CD4-positive, alpha-beta T cell treated with Interleukin-12 subunit alpha and Interleukin-12 subunit beta, for 1 hour (primary cell): ENCODE results near the gene TCF7.

Source experiments
- DNase-seq: peaks from one replicate; pipeline ENCODE4 v3.0.0-alpha.2; 2020

The TCF7 gene

DNA sequence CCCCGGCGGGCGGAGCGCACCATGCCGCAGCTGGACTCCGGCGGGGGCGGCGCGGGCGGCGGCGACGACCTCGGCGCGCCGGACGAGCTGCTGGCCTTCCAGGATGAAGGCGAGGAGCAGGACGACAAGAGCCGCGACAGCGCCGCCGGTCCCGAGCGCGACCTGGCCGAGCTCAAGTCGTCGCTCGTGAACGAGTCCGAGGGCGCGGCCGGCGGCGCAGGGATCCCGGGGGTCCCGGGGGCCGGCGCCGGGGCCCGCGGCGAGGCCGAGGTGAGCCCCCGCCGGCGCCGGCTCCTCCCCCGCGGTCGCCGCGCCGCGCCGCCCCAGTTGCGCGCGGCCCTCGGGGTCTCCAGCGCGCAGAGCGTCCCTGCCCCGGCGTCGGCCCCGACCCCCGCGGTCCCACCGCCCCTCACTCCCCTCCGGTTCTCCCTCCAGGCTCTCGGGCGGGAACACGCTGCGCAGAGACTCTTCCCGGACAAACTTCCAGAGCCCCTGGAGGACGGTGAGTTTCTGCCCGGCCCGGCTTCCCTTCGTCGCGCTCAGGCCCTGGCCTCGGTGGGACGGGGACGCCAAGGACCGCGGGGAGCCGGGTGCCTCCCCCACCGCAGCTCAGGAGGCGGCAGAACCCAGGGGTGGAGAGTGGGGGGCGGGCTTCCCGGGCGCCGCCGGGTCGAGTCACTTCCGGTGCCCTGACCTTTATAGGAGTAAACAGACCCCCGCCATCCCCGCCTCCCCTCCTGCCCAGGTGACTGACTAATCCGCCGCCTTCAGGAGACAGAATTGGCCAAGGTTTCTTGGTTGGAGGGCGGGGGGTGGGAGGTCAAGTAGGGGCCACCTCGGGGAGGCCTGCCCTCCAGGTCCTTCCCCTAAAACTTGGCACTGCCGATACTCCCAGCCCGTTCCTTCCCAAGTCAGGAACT, 665 bp downstream of the TCF7 start:
- DNase-seq, result peak; percentile 83

DNA sequence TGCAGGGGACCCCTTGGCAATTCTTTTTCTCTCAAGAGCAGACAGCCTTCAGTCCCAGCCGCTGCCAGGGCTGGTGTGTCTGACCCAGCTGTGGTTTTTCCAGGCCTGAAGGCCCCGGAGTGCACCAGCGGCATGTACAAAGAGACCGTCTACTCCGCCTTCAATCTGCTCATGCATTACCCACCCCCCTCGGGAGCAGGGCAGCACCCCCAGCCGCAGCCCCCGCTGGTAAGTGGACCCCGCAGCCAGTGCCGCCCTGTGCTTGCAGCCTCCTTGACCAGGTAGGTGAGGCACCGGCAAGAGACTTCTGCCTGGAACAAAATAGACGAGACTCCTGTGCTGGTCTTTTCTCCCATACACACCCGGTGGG, 1.3 kb downstream of the TCF7 start:
- DNase-seq, result no peak

DNA sequence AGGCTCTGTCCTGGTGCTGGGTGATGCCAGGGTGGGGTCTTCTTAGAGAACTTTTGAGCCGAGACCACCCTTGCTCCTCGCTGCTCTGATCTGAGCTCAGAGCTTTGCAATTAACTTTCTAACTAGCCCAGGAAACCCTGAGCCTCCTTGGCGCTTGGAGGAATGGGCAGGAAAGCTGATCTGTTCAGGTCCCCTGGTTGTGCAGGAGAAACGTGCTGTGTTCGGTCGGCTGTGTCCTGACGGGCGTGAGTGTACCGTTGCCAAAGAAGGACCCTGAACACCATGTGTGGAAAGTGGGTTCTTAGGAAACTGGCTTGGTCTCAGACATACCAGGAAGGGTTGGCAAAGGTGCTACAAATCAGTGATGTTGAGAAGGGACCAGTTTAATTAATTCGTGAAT, 1.8 kb downstream of the TCF7 start:
- DNase-seq, result no peak

DNA sequence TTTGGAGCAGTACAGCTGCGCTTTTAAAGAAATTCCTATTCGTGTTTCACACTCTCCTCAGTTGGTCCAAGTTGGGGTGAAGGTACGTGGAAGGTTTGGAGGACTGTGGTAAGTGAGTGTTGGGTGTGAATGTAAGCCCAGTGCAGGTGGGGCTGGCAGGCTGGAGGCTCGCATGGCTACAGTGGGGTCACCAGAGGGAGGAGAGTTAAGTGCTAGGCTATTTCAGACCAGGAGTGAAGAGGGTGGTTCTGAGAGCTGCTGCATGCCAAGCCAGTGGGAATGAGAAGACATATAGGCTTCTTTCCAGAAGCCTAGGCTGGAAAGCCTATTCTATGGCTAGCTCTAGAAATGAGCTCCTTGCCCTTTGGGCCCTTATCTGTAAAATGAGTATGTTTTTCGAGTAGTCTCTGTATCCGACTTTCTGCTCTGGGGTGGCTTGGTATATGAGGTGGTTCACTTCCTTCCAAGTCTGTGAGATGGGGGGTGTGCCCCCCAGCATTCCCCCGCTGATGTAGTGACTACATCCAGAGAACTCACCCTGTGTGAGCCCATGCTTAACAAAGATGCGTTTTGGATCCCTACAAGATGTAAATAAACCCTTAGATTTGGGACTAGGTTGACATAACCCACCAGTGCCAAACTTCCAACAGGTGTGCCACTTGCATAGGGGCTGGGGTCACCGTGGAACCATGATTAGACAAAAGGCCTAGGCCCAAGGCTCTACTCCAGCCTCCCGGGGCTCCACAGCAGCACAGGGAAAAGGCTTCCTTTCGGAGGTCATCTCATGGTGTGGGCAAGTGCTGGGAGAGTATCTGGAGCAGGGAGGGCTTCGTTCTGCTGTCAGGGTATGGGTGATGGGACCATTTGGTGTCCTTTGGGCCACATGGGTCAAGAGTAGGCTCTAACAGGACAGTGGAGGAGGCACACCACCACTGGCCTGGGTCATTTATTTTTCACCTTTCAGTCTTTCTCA, 2.6 kb downstream of the TCF7 start:
- DNase-seq, result no peak

DNA sequence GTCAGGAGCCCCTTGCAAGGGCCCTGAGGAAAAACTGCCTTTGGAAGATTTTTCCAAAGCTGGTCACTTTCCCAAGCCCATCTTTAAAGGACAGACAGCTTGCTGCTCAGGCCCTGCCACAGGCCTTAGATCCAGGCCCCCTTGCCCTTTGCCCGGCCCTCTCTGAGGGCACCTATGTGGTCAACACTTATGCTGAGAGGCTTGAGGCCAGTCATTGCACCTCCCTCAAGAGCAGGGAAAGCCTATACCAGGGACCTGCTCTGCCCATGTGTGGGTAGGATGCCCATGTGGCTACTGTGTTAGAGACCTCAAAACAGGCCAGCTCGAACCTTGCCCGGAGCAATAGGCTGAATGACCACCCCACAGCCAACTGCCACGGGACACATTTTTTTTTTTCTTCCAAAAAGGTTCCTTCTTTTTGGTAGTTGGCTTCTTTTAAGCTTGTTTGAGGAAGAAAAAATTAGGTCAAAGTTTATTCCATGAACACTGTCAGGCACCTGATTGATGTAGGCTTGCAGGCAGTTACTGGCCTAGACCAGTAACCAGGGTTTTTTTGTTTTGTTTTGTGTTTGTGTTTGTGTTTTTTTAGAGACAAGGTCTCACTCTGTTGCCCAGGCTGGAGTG, 3.8 kb downstream of the TCF7 start:
- DNase-seq, result no peak

DNA sequence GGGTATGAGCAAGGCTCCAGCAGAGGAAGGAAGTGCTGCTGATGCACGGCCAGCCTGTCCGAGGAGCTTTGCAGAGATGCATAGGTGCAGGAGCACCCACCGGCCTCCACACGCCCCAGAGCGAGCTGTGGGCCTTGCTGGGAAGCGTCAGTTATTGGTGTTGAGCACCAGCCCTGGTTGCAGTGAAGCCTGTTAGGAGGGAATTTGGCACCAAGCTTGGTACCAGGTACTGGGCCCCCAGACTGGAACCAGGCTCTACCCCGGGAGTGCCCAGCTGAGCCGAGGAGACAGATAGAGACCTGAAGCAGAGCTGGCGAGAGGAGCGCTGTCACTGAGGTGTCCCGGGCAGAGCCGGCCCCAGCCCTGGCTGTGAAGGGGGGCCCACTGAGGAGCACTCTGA, 5.2 kb downstream of the TCF7 start:
- no peak for DNase-seq

DNA sequence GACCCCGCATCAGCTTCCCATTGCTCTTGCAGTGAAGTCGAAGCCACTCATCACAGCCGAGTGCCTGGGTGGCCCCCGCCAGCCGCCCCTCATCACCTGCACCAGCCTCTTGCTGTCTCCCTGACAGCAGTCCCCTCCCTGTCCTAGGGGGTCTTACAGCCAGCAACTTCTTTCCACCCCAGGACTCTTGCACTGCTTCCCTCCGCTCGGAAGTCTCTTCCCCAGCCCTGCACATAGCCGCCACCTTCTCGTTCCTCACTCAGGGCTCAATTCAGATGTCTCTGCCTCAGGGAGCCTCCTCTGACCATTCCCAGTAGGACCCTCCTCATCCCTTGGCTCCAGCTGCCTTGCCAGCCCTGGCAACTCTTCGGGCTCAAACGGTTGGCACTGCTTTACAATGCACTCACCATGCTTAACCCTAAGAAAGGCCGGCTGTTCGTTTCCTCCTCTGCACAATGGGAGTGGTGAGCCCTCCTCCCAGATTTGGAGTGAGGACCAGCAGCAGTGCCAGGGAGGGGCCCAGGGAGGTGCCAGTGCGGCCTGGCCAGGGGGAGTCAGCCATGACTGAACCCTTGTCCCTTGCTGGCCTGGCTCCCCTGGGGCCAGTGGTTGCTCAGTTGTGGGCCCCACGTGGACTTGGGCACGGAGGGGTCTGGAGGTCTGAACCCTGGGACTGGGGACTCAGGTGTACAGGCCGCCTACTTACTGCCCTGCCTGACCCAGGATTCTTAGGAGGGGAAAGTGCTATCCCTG, 6.1 kb downstream of the TCF7 start:
- no peak for DNase-seq

DNA sequence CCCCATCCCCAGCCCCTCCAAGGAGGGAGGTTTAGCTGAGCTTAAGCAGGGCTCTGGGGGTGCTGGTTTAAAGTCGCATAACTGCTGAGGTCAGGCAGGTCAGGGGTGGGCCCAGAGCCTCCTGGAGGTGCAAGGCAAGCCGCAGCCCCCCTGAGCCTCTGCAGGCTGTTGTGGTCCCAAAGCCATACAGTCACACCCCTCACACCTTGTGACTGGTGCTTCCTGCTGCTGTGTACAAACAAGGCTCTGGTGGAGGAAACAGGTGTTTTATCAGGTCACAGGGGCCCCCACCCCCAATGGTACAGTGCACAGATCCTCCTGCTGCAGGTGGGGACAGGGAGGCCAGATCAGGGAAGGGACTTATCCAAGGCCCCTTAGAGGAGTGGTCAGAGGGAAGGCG, 8.0 kb downstream of the TCF7 start:
- peak; percentile 74 for DNase-seq

DNA sequence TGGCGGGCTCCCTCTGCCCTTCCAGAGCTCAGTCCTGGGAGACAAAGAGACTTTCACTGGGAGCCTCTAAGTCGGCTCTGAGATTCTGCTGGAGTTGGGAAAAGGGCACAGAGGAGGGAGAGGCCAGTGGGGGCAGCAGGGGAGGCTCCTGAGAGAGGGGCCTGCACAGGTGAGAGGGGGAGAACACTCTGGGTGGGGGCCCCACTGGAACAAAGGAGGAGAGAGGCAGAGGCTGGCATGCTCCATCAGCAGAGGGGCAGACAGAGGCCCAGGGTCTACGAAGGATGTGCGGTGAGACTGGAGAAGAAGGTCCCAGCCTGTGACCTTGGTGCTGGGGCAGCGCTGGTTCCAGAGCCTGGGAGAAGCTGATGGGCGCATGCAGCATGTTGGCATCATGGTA, 8.9 kb downstream of the TCF7 start:
- DNase-seq, result no peak

DNA sequence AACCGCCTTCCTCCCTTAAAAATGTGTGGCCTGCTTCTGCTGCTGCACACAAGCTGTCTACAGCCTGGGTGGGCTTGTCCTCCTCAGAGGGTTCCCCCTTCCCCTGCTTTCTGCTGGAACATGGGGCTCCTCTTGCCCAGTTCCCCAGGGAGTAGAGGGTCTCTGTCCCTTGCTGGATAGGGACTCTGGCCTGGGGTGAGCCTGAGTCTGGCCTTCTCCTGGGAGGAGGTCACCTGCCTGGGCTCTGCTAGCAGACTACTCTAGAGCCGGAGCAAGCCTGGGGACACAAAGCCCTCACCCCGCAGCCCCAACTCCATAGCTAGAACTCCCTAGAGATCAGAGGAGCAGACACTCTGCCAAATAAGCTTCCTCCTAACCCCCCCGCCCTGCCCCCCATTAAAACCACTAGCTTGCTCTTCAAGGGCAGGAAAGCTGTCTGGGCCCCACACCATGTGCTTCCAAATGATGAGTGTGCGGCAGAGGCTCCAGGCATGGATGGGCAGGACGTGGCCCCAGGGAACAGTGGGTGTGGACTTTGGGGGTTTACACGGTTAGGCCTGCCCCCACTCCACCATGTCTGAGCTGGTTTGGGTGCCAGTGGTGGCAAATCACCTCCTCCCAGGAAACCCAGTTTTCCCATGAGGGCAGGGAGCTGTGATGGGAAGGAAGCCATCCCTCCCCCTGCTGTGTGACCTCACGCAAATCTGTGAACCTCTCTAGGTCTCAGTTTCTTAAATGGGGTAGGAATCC, 10.0 kb downstream of the TCF7 start:
- peak; percentile 53 for DNase-seq

DNA sequence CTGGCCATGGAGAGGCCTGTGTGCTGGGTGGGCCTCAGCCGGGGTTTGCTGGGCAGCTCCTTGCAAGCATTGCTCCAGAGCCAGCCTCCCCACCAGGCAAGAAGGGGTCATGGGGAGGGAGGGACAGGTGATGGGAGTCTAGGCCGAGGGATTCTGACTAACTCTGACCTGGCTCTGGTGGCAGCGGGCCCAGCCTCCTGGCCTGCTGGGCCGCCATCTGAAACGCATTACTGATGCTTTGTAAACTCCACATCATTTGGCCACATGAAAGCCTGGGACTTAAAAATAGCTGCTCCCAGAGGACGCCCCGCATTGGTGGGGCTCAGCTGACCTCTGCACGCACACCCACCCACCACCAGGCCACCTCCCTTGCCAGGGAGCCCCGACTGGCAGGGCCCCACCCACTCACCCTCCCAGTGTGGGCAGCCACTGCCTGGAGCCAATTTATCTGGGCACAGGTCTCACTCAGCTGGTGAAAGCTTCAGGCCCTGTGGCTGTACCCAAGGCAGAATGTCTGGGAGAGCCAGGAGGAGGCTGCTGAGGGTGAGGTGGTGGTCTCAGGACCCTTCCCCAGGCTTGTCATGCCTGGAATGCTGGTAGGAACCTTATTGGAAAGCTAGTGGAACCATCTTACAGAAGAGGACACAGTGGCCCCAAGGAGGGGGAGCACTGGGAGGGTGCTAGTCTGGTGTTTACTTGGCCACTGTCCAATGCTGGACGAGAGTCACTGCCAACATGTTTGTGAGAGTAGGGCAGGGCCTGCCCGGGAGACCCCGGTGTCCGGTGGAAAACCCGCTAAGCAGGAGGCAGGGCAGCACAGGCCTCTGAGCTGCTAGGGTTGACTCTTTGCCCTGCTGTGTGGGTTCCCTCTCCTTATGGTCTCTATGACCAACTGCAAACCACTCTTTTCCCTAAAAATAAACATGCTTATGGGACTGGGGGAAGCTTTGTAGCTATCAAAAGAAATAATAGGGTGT, 10.8 kb downstream of the TCF7 start:
- no peak for DNase-seq

DNA sequence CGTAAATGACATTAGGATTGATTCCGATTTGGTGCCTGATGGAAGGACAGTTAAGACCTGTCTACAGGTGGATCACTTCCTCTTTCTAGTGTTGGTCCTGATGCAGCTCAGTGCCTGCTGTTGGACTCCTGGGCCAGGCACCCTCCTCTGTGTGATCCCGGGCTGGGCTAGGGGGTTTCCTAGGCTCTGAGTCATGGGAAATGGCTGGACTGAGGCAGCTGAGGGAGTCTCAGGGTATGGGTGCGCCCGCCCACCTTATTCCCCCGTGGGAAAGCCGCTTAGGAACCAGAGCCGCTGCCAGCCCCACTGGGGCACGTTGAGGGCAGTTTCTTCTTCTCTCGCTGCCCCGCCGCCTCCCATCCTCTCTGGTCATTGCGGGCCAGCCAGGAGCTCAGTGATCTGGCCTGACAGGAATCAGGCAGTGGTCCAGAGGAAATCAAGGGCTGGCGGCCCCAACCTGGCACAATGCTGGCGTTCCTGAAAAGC, 12.9 kb downstream of the TCF7 start:
- peak; percentile 58 for DNase-seq

DNA sequence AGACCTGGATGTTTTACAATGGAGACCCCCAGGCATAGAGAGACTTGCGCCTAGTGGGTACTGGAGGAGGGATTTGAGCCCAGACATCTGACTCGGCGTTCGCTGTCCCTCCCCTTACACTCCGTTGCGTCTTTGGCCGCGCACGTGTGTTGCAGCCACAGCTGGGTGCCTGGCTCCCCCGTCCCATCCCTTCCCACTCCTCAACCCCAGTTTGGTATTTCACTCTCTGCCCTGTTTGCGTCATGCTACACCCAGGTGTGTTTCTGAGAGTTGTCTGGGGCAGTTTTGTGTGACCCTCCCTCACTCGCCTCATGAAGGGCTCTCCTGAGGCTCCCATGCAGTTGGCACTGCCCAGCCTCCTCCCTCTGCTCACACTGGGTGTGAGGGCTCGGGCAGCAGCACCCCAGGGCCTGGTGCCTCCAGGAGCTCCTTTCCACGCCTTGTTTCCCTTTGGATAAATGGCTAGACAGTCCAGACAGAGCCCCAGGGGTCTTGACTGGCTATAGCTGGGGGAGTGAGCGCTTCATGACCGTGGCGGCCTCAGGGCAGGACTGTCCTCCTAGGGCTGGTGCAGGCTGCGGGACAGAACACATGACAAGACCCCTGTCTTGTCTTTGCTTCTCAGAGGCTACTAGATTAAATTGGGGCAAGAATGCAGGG, 13.6 kb downstream of the TCF7 start:
- DNase-seq, result no peak

DNA sequence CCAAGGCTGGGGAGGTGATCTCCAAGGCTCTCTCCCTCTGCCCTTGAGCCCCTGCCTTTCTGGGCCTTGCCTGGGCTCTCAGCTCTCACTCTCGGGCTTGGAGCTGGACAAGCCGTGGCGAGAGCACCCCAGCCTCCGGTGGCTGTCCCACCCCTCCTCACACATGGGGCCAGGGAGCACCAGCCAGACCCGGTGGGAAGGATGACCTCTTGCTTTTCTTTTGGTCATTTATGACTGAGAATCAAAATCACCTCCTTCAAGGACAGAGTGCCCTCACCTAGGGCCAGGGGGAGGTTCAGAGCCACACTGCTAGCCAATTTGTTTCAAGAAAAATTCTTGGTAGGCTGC, 14.1 kb downstream of the TCF7 start:
- no peak for DNase-seq

DNA sequence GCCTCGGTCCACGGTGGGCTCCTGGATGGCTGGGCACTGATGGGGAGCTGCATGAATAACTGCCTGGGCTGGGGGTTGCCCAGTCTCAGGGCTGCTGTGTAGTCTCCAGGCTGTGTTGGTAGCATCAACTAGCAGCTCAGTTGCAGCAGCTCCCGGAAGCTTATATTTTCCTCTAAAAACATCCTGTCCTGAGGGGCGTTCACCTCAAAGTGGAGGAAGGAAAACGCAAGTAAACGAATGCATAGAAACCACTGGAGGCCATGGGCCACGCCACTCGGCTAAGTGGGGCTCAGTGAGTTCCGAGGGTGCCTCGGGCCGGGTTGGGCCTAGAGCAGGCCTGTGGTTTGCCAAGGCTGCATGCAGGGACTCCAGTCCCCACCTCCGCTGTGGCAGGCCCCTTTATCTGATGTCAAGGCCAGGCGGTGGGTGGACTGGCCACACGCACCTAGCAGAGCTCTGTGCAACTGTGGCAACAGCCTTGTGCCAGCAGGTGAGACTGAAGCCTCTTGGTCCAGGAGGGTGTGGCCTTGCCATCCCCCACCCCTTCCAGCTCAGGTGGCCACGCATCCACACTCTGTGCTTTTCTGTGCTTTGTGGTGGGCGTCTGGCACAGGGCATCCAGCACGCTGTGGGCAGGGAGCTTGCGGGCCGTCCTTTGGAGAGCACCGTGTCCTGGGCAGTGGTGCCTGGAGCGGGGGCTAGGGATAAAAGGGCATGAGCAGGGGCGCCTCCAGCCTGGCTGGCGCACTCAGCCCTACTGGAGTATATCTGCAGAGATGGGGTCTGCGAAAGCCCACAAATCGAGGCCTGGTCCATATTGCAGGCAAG, 15.1 kb downstream of the TCF7 start:
- DNase-seq, result peak; percentile 36

DNA sequence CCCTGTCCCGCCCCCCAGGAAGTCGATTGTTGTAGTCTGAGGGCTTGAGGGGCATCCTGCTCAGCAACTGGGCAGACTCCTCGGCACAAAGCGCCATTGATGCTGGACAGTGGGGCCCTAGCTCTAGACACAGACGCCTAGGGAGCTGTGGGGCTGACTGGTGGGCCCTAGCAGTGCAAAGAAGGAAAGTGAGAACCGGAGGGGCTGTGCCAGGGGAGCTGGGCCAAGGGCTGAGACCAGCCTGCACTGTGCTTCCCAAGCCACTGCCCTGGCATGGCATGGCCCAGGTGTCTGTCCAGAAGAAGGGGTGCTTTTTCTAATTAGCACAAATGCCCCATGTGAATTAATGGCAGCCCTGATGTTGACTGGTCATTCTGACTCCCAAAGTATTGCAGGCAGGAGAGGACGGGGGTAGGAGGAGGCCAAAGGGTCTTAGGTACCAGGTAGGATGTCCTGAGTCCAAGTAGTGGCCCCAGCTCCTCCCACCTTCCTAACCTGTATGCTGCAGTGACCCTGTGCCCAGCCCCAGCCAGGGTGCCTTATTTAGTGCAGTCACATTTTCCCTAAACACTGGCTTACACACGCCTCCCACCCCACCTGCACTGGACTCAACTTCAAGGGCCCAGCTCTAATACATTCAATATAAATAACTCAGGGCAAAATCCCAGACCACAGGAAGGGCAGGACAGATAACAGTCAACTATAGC, 15.9 kb downstream of the TCF7 start:
- no peak for DNase-seq

DNA sequence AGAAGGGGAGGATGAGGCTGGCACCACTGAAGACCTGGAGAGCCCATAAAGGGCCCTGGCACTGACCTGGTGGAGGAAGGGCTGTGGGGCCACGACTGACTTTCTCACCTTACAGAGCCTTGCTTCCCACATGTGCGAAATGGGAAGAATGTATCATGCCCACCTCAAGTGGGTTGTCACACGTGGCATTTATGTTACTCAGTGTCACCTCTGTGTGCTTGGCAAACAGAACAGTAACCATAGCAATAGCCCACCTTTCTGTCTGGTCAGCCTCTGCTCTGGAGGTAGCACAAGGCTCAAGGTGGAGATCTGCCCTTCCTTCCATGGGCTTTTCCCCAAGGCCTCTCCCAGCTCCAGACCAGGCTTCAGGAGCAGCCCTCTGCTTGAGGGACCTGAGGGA, 16.7 kb downstream of the TCF7 start:
- DNase-seq, result no peak

DNA sequence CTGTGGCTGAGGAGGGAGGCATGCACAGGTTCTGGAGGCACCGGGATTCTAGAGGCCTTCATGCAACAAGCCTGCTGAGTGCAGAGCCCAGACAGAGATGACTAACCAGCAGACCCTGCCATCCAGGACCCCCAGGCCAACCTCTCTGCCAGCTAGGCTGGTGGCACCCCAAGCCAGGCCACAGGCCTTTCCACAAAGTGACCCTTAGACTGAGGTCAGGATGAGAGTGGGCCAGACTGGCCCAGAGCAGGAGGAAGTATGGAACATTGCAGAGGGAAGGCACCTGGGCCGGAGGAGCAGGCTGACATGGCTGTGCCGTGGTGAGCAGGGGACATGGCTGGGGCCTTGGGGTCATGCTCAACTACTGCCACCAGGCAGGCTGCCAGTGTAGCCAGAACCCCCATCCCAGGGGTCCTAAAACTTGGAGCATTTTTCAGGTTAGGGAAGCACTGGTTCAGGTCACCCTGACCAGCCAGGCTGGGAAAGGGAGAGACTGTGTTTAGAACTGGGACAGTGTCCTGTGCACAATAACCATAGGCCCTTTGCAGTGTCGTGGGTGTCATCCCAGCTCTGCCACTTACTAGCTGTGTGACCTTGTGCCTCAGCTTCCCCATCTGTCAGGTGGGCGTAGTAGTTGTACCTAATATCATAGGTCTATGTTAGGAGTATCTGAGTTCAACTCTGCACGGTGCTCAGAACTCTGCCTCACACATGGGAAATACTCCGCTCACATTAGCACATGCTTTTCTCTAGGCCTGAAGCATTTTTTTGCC, 17.3 kb downstream of the TCF7 start:
- DNase-seq, result no peak
